Lung (tissue), 12 donors: ENCODE results near the gene BEST2. TPM values are rescaled to one million over a fixed set of nuclear protein-coding genes. Genes with fewer than 3 reads are reported as not detected.

Source experiments
- ATAC-seq: fragments of 200-7000 bp; cut with Tn5 transposase; one replicate; pipeline ENCODE4 v1.9.1; 2020; ENCODE audit warnings: moderate number of reproducible peaks; ENCODE audit not compliant: insufficient read depth, low FRiP score
- DNase-seq, 3 donors: peaks; one replicate each; pipeline ENCODE4 v3.0.0-alpha.2; 2013 to 2017
- H3K27ac ChIP-seq, 2 donors: one replicate each; pipeline ENCODE4 v1.5.1; 2013; ENCODE audit warnings: mild to moderate bottlenecking in 2 of 2, moderate library complexity in 2 of 2, control low read depth in 1 of 2, inconsistent platforms in 1 of 2, low read depth in 1 of 2, low read length in 1 of 2
- H3K27me3 ChIP-seq, 3 donors: one replicate each; pipeline ENCODE4 v1.5.1; 2013; ENCODE audit warnings: low read length in 2 of 3; ENCODE audit not compliant: control insufficient read depth in 3 of 3, insufficient read depth in 3 of 3
- H3K36me3 ChIP-seq, 4 donors: one replicate each; pipeline ENCODE4 v1.5.1; 2013; ENCODE audit warnings: low read length in 4 of 4, mild to moderate bottlenecking in 1 of 4, moderate library complexity in 1 of 4; ENCODE audit not compliant: control insufficient read depth in 4 of 4, insufficient read depth in 4 of 4
- H3K4me1 ChIP-seq, 5 donors: one replicate each; pipeline ENCODE4 v1.5.1; 2013; ENCODE audit warnings: low read length in 5 of 5, mild to moderate bottlenecking in 2 of 5, moderate library complexity in 1 of 5; ENCODE audit not compliant: control insufficient read depth in 5 of 5, insufficient read depth in 5 of 5
- H3K4me3 ChIP-seq: one replicate; pipeline ENCODE4 v1.5.1; 2013; ENCODE audit warnings: mild to moderate bottlenecking, control low read depth, moderate library complexity
- H3K9ac ChIP-seq, 2 donors: one replicate each; pipeline ENCODE4 v1.5.1; 2013; ENCODE audit warnings: low read length in 2 of 2, control low read depth in 1 of 2; ENCODE audit not compliant: insufficient read depth in 1 of 2
- H3K9me3 ChIP-seq, 4 donors: one replicate each; pipeline ENCODE4 v1.5.1; 2013; ENCODE audit warnings: low read length in 3 of 4, mild to moderate bottlenecking in 1 of 4, moderate library complexity in 1 of 4; ENCODE audit not compliant: control insufficient read depth in 4 of 4, insufficient read depth in 3 of 4
- WGBS, 2 donors: extraction: QIAGEN DNeasy Blood & Tissue Kit; methylation state at CpG; one replicate each; pipeline ENCODE4 v1.1.7; 2013; 5-methylcytosine and 5-hydroxymethylcytosine counted together
- polyA plus RNA-seq, 2 donors: library from polyadenylated mRNA; stranded (reverse); fragments of 200-250 nt; gene quantifications; one replicate each; pipeline ENCODE4 v1.2.1, GENCODE V29; 2013
- total RNA-seq, 2 donors: library from RNA; depleted of rRNA in 1 of 2; stranded (reverse); fragments of >200 nt in 1 of 2; gene quantifications; one replicate each; pipeline ENCODE4 v1.2.1, GENCODE V29; 2014 to 2021
- TF ChIP-seq, protein P1 (sequence below): IDR thresholded peaks from 2 replicates; pipeline ENCODE4 v1.5.1; 2012; ENCODE audit warnings: mild to moderate bottlenecking; ENCODE audit errors: control extremely low read depth, extremely low read depth
- donor health status: control.
- donor health status: control.
- donor health status: Bipolar disorder and iron deficiency.
- donor health status: healthy.
- donor health status: DM: yes; HTN: yes; CAD: no.

Gene BEST2
- total and polyA plus RNA-seq, 4 donors, result 0.02 TPM; not detected in 3

DNA sequence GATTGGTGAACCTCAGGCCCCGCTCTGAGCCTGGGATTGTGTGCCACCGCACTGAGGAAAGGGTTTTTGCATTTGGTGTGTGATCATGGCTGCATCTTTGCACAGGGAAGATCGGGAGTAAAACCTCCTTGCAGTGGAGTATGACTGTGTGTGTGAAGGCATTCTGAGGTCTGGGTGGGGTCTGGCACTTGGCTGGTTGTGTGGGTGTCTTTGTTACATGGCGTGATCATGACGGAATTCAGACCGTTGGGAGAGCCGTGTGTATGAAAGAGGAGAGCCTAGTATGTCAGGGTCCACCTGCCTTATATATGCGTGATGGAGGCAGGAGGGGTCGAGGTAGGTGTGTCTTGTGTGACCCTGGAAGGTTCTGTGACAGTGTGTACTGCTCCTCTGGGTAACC, 740 bp upstream of the BEST2 start:
- WGBS, 2 donors, result 72 to 73% methylated on average over 9 of the region's 9 CpGs
- no peak overlapping the region for H3K9ac ChIP-seq
- no peak for DNase-seq
- H3K36me3 ChIP-seq, result peaks cover 5 to 17% (median 16%) of the 10 kb centered on the region in 4 donors
- H3K27me3 ChIP-seq, result peaks cover 0 to 16% (median 6%) of the 10 kb centered on the region in 3 donors
- ATAC-seq, result no peak
- no peak overlapping the region for H3K27ac ChIP-seq
- TF ChIP-seq, protein P1, sequence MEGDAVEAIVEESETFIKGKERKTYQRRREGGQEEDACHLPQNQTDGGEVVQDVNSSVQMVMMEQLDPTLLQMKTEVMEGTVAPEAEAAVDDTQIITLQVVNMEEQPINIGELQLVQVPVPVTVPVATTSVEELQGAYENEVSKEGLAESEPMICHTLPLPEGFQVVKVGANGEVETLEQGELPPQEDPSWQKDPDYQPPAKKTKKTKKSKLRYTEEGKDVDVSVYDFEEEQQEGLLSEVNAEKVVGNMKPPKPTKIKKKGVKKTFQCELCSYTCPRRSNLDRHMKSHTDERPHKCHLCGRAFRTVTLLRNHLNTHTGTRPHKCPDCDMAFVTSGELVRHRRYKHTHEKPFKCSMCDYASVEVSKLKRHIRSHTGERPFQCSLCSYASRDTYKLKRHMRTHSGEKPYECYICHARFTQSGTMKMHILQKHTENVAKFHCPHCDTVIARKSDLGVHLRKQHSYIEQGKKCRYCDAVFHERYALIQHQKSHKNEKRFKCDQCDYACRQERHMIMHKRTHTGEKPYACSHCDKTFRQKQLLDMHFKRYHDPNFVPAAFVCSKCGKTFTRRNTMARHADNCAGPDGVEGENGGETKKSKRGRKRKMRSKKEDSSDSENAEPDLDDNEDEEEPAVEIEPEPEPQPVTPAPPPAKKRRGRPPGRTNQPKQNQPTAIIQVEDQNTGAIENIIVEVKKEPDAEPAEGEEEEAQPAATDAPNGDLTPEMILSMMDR, result no peak
- peaks cover 0 to 4% (median 0%) of the 10 kb centered on the region in 5 donors for H3K4me1 ChIP-seq
- H3K9me3 ChIP-seq, result peaks cover 0 to 11% (median 2%) of the 10 kb centered on the region in 4 donors
- H3K4me3 ChIP-seq, result no peak overlapping the region

DNA sequence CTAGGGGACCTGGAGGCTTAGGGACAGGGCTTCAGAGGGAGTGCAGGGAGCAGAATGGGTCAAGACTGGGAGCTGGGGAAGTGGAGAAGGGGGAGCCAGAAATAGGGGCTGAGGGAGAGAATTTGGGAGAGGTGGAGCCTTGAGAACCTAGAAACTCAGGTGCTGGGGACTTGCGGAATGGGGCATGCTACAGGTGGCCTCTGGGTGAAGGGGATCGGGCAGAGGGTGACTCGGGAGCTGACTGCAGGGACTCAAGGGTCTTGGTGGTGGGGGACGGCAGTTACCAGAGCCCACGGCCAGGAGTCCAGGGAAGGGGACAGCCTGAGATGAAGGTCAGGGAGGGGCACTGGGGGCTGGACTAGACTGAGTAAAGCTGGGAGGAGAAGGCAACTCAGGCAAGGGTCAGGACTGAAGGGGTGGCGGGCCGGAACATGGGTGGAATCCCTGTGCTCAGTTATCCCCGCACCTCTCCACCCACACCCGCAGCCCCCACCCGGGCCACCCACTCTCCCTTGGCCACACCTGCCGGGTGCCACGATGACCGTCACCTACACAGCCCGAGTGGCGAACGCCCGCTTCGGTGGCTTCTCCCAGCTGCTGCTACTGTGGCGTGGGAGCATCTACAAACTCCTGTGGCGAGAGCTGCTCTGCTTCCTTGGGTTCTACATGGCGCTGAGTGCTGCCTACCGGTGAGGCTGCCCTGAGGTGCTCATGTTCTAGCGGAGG, 628 bp downstream of the BEST2 start:
- WGBS, 2 donors, result 83 to 86% methylated on average over 23 of the region's 23 CpGs
- TF ChIP-seq, protein P1, result no peak
- peaks cover 0 to 4% (median 0%) of the 10 kb centered on the region in 5 donors for H3K4me1 ChIP-seq
- H3K36me3 ChIP-seq, result peaks cover 5 to 12% (median 7%) of the 10 kb centered on the region in 4 donors
- peaks cover 0 to 16% (median 6%) of the 10 kb centered on the region in 3 donors for H3K27me3 ChIP-seq
- H3K9ac ChIP-seq, result no peak overlapping the region
- H3K4me3 ChIP-seq, result no peak overlapping the region
- H3K9me3 ChIP-seq, result peaks cover 0 to 7% (median 2%) of the 10 kb centered on the region in 4 donors
- ATAC-seq (no peak), DNase-seq (no peak)
- H3K27ac ChIP-seq, result no peak overlapping the region

DNA sequence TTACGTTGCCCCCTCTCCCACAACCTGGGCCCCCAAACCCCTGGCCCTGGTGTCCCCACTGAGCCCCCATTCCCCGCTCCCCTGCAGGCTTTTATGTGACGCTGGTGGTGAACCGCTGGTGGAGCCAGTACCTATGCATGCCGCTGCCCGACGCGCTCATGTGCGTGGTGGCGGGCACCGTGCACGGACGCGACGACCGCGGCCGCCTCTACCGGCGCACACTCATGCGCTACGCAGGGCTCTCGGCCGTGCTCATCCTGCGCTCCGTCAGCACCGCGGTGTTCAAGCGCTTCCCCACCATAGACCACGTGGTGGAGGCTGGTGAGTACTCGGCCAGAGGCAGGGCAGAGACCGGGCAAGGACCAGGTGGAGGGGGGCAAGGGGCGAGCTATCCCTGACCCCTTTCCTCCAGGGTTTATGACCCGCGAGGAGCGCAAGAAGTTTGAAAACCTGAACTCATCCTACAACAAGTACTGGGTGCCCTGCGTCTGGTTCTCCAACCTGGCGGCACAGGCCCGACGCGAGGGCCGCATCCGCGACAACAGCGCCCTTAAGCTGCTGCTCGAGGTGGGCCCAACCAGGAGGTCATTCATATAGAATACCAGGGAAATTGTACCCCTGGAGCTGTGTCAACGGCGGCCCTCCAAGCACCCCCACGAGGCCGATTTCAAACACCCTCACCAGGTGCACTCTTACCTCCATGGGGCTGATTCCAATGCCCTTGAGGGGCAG, 3.0 kb downstream of the BEST2 start:
- peaks cover 0 to 14% (median 6%) of the 10 kb centered on the region in 3 donors for H3K27me3 ChIP-seq

More for the DNA sequence above, 3.0 kb downstream of the BEST2 start:
- H3K4me3 ChIP-seq, result no peak overlapping the region
- no peak for DNase-seq
- 65 to 73% methylated on average over 44 to 50 of the region's 50 CpGs for whole genome bisulfite sequencing, 2 donors
- no peak for ATAC-seq
- H3K9me3 ChIP-seq, result no peaks in the 10 kb centered on the region
- H3K36me3 ChIP-seq, result no peaks in the 10 kb centered on the region
- peaks cover 0 to 7% (median 0%) of the 10 kb centered on the region in 5 donors for H3K4me1 ChIP-seq
- H3K27ac ChIP-seq, result no peak overlapping the region
- TF ChIP-seq, protein P1, result no peak
- H3K9ac ChIP-seq, result no peak overlapping the region
